ENCODE results near the gene TAS2R60.

DNA sequence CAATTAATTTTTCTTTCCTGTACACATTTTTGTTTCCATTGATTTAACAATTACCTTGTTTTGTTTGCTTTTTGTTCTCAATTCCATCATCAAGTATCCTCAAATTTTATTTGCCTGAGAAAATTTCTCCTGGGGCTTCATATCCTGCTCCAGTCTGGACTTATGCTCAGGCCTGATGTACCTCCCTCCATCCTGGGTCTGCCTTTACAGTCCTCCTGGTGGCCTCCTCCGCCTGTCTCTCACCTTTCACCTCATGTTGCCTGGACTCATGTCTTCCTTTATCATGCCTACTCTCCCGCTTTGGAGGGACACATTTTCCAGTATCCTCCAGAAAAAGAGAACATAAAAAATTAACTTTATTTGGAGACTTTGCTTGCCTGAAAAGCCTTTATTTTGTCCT lies 12.1 kb upstream of the TAS2R60 start:
- TF ChIP-seq, protein P1, sequence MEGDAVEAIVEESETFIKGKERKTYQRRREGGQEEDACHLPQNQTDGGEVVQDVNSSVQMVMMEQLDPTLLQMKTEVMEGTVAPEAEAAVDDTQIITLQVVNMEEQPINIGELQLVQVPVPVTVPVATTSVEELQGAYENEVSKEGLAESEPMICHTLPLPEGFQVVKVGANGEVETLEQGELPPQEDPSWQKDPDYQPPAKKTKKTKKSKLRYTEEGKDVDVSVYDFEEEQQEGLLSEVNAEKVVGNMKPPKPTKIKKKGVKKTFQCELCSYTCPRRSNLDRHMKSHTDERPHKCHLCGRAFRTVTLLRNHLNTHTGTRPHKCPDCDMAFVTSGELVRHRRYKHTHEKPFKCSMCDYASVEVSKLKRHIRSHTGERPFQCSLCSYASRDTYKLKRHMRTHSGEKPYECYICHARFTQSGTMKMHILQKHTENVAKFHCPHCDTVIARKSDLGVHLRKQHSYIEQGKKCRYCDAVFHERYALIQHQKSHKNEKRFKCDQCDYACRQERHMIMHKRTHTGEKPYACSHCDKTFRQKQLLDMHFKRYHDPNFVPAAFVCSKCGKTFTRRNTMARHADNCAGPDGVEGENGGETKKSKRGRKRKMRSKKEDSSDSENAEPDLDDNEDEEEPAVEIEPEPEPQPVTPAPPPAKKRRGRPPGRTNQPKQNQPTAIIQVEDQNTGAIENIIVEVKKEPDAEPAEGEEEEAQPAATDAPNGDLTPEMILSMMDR (optimal IDR thresholded peaks at IDR 0.05 in 1 of 3, IDR thresholded peaks at IDR 0.05 in 1 of 3, conservative IDR thresholded peaks at IDR 0.05 in 1 of 3; ENCODE audit: extremely low read depth in 1 of 3, insufficient read depth in 2 of 3, low read length in 3 of 3) = no peak
- no peak for TF ChIP-seq EZH2 (IDR thresholded peaks at IDR 0.05; ENCODE audit: low read length)

All from keratinocyte (primary cell).